ENCODE data around the gene FERMT1. TPM values are rescaled to one million over a fixed set of nuclear protein-coding genes. Genes with fewer than 3 reads are reported as not detected.

FERMT1 gene
- total RNA-seq = 1.4 TPM

- no peak for DNase-seq
Observed at GRCh38 chr20:6122873-6123648, at the start of gene FERMT1. Gene FERMT1 (minus strand): TSS chr20:6123030. CDS start chr20:6119554, 3,476 bp downstream.

DNA sequence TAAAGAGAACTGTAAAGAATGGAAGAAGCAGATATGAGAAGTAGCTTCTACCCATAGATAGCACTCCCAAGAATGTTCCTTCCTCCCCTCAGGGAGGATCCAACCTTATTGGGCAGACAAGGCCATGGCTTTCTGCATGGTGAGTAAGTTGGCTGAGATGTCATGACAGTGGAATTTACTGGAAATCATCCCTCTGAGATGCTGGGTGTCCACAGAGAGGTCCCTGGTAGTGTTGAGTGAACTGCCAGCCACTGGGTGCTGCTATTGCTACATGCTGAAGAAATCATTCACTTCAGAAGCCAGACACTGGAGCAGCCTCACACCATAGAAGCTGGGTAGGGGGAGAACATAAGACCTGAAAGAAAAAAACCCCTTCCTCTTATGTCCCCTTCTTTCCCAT, 46.4 kb upstream of the FERMT1 start:
- DNase-seq = no peak

DNA sequence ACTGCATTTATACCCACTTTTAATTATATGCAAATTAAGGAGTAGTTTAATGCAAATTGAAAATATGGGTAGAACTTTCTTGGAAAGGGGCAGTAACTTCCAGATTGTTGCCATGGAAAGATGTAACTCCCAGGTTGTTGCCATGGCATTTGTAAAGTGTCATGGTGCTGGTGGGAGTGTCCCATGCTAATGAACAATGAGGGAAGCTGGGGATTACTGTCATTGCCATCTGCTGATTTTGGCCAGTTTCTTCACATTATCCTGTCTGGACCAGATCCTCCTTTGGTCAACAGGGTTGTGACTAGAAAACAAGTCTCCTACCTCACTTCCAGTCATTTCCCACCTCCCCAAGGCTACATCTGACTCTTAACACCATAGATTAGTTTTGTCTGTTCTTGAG, 45.4 kb upstream of the FERMT1 start:
- no peak for DNase-seq

GRCh38 chr20:6165346-6165745, 42.5 kb upstream of the FERMT1 start:
- no peak for DNase-seq

DNA sequence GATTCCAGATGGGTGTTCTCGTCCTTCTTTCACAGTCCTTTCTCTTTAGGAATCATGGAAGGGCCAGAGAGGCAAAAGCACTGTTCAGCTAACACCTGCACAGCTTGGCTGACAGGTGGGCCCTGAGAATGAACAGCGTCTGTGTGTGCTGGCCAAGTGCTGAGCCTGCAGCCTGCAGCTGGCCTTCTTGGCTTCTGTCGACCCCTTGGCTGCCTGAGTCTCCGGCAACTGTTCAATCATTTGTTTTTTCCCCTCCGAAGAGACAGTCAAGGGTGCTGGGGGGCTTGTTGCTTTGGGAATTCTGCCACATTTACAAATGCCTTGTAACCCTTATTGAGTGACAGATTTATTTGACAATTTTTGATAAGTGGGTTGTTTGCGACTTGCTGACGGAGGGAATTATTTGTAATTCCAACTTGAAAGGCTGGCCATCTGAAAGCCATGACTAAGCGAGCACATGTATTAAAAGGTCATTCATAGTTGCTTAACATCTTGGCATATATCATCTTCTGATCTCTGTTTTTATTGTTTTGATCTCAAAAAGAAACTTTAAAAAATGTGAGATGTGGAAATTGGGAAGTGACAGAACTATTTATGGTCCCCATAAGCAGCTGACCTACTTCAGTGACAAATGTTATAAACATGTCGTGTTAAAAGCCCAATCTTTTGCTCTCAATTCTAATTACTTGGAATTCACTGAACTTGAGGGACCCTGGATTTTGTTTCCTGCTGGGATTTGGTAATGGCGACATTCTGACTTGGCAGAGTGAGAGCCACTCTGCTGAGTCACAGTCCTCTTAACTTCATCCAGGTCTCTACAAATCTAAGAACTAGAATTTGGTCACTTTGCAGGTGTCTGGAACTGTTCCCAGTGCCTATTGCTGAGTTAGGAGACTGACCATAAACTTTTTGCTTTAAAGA, 41.9 kb upstream of the FERMT1 start:
- DNase-seq = no peak

GRCh38 chr20:6160736-6161135, 37.9 kb upstream of the FERMT1 start:
- no peak for DNase-seq

DNA sequence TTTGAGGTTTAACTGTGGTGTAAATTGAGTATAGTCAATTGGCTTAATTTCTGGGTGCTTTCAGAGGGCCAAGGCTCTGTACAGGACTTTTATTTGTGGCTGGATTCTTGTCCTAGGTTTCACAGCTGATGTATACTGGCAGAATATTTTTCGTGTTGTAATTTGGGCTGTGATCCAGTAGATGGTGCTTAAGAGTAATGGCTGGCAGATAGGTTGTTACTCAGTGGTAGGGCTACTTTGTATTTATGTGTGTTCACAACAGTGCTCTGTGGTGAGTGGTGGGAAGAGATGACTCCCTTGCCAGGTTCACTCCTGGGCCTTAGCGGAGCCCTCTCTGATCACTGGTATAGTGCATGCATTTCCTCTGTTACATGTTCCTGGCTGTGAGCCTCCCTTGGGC, 34.5 kb upstream of the FERMT1 start:
- no peak for DNase-seq

DNA sequence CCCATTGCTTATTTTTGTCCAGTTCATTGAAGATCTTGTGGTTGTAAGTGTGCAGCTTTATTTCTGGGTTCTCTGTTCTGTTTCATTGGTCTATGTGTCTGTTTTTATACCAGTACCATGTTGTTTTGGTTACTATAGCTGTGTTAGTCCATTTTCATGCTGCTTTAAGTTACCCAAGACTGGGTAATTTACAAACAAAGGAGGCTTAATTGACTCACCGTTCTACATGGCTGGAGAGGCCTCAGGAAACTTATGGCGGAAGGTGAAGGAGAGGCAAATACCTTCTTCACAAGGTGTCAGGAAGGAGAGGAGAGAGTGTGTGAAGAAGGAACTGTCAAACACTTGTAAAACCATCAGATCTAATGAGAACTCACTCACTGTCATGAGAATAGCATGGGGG, 29.9 kb upstream of the FERMT1 start:
- no peak for DNase-seq

GRCh38 chr20:6148073-6148472, 25.2 kb upstream of the FERMT1 start:
- no peak for DNase-seq

DNA sequence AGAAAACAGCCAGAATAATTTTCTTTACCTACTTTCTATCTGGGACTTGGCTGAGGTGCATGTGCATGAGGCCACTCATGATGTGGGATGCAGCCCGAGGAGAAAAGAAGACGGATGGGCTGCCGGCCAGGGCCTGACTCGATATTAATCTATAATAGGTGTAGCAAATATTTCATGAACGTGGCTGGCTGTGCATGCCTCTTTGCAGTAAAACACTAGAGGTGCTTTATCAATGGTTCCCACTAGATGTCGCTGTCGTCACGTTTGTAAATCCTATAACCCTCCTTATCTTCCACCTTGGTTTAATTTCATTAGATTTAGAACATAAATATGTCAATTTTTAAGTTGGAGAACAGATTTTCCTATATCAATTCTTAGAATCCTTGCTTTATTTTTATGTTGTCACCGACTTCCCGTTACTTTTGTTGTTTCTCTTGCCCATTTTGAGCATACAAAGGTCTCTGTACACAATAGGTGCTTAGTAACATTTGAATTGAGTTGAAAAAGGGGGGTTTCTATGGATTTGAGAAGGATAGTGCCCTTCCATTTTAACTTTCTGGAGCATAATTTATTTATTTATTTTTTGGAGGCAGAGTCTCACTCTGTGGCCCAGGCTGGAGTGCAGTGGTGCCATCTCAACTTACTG, 19.6 kb upstream of the FERMT1 start:
- DNase-seq = no peak

DNA sequence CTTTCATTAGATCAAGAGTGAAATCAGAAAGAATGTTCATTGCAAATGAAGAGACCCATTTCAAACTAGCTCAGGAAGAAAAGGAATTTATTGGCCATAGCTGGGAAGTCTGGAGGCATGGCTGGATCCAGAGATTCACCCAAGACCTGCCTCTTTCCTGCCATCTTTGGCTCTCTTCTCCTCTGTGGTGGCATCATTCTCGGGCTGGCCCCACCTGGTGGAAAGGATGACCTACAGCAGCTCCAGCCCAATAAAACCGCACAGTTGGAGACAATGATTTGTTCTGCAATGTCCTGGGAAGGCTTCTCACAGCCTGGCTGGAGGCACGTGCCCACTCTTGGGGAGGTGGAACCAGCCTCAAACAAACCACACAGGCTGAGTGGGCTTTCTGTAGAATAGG, 18.1 kb upstream of the FERMT1 start:
- DNase-seq = no peak

GRCh38 chr20:6135347-6135746, 12.5 kb upstream of the FERMT1 start:
- no peak for DNase-seq

- DNase-seq = no peak
Observed at GRCh38 chr20:6134592-6134991, 11.8 kb upstream of the FERMT1 start.

DNA sequence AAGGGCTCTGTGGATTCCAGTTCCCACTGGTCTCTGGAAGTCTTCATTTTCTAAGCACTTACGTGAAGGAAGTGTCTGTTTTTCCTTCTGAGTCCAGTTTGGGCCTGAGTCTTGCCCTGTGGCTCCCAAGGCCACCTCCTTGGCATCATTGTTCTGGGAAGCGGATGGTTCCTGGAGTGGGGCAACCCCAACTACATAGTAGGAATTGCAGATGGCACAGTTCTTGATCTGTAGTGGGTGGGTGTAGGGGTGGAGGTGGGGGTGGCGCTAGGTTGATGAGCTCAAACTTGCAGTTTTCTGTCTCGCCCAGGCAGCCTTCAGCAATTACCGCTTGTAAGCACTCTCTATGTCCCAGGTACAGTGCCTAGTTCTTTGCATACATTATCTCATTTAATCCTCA, 7.2 kb upstream of the FERMT1 start:
- DNase-seq = no peak

GRCh38 chr20:6127825-6128224, 5.0 kb upstream of the FERMT1 start:
- no peak for DNase-seq

- DNase-seq = no peak
Observed at GRCh38 chr20:6126846-6127245, 4.0 kb upstream of the FERMT1 start.

DNA sequence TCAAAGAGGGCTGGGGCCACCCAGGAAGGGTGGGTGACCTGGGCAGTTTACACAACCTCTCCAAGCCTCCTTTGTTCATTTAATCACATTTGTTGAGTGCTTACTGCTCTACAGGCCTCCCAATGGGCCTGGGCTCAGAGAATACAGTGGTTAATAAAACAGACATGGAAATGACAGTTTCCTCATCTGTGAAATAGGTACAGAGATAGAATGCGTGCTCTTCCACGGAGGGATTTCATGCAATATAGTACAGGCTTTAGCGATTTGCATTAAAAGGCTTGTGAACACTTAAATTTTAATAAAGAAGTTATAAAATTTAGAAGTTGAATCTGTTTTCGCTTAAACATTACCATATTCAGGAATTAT, 802 bp upstream of the FERMT1 start:
- no peak for DNase-seq

DNA sequence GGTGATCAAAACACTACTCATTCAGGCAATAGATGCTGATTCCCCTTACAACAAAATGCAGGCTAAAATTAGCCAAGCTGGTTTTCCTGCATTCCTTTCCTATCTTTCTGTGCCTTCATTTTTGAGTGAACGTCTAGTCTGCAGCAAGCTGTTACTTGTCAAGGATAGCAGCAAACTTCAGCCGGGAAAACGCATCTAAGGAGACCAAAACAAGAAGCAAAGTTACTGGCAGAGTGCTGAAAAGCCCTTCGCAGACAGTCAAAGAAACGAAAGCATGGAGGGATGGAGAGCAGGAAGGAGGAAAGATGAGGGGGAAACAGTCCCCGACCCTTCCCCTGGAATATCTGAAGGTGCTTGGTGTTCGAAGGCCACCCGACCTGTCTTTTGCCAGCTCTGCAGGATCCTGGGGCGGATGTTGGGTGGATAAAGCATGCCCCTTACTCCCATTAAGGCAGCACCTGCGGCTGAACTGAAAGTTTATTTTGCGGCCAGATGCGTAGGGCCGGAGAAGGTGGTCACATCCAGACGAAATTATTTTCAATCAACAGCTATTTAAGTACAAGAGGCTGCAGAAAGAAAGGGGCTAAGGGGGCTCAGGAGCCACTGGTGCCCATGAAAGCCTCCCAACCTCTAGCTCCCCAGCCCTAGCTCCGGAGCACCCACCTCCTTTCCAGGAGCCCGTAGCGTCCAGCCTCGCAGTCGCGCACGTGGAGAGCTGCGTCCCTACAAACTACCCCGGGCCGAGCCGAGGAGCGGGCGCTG, 538 bp downstream of the FERMT1 start:
- no peak for DNase-seq

DNA sequence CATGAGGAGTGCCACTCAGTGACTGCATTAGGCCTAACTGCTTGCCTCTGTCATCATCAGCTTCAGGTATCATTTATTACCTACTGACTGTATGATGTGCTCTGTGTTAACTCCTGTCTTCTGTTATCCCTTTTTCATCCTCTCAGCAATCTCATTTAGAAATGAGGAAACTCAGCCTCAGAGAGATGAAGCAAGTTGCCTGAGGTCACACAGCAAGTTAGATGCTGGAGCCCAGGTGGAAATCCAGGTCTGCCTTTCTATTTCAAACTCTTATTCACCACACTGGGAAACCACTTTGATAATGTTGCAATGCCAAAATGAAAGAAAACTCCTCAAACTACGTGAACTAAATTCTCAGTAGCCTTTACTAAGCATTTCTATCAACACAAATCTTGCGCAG, 1.3 kb downstream of the FERMT1 start:
- no peak for DNase-seq

DNA sequence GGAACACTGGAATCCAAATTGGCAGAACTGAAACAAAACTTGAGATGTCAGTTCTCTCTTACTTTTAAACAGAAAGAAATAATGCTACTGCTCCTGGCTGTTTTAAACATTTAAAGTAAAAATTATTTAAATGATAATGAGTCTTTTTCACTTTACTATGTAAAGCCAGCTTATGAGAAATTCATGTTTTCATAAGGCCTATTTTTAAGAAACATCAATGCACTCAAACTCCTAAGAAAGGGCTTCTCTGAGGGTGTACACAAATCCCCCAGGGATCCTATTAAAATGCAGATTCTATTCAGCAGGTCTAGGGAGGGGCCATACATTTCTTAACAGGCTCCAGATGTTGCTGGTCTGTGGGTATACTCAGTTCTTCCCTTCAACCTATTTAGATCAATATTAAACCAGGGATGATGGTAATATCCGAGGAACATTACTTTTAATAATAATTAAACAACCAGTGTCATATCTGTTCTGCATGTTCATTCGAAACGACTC, 2.3 kb downstream of the FERMT1 start:
- no peak for DNase-seq

GRCh38 chr20:6116758-6117157, 6.1 kb downstream of the FERMT1 start:
- DNase-seq = no peak

- DNase-seq = no peak
Observed at GRCh38 chr20:6115221-6115895, 7.5 kb downstream of the FERMT1 start.

Data from occipital lobe (tissue), 2 donors.